NT2/D1 (cell line): ENCODE data around the gene LDLRAD4.

Source experiments
- YY1 ChIP-seq: IDR thresholded peaks from 2 replicates; pipeline ENCODE4 v1.6.1; 2011; ENCODE audit not compliant: insufficient read length, insufficient read depth
- ZNF274 ChIP-seq: IDR thresholded peaks from 2 replicates; pipeline ENCODE4 v1.6.1; 2011; ENCODE audit warnings: mild to moderate bottlenecking, low read depth, low read length

- no peak for TF ChIP-seq YY1
- TF ChIP-seq ZNF274 = no peak
Observed at GRCh38 chr18:13175754-13176210, 42.8 kb upstream of the LDLRAD4 start.
